ENCODE results near the gene NUDT8. TPM values are rescaled to one million over a fixed set of nuclear protein-coding genes. Genes with fewer than 3 reads are reported as not detected.
"Not testable (repeated sequence)": the region's sequence is repeated elsewhere in the genome, so short reads cannot be mapped to it uniquely, and the experiment has no call there.

NUDT8 gene
- total and polyA plus RNA-seq, 2 experiments from 2014 or later = 13.6 to 28.7 TPM

DNA sequence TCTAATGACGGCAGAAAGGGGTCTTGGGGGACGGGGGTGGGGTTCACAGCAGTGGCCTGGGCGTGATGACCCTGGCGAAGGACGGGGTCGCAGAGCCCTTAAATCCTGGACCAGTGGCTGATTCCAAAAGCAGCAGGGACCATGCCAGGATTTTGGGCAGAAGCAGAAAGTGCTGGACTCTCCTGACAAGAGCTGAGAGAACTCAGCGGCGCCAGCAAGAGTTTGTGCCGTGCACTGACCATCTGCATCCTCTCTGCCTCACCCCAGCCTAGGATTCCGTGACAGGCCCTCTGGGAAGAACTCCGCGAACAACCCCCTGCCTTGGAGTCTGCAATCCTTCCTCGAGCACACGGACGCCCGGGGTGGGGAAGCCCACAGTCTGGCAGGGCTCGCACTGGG lies 23.6 kb downstream of the NUDT8 start:
- DNase-seq (ENCODE audit: low spot score) = peak; percentile 46
- H3K9me3 ChIP-seq (ENCODE audit: low read depth) = no peaks in the 10 kb centered on the region
- no peaks in the 10 kb centered on the region for H3K36me3 ChIP-seq (replicated peaks; ENCODE audit: insufficient read depth, low read depth)
- H4K20me1 ChIP-seq (ENCODE audit: insufficient read depth, poor library complexity, severe bottlenecking) = no peaks in the 10 kb centered on the region
- H3K27ac ChIP-seq = peak overlapping the region; percentile 67
- H3K79me2 ChIP-seq = peaks cover 18% of the 10 kb centered on the region
- H3K9me2 ChIP-seq (replicated peaks; ENCODE audit: insufficient read depth) = no peaks in the 10 kb centered on the region
- TF ChIP-seq EZH2 (IDR thresholded peaks at IDR 0.05; ENCODE audit: borderline replicate concordance) (no peak), EZH2phosphoT487 (IDR thresholded peaks at IDR 0.05; ENCODE audit: low read depth, severe bottlenecking, unreplicated experiment) (no peak)
- TF ChIP-seq, protein P1, sequence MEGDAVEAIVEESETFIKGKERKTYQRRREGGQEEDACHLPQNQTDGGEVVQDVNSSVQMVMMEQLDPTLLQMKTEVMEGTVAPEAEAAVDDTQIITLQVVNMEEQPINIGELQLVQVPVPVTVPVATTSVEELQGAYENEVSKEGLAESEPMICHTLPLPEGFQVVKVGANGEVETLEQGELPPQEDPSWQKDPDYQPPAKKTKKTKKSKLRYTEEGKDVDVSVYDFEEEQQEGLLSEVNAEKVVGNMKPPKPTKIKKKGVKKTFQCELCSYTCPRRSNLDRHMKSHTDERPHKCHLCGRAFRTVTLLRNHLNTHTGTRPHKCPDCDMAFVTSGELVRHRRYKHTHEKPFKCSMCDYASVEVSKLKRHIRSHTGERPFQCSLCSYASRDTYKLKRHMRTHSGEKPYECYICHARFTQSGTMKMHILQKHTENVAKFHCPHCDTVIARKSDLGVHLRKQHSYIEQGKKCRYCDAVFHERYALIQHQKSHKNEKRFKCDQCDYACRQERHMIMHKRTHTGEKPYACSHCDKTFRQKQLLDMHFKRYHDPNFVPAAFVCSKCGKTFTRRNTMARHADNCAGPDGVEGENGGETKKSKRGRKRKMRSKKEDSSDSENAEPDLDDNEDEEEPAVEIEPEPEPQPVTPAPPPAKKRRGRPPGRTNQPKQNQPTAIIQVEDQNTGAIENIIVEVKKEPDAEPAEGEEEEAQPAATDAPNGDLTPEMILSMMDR (IDR thresholded peaks at IDR 0.05; ENCODE audit: poor library complexity) = no peak
- peaks cover 15% of the 10 kb centered on the region for H3K4me1 ChIP-seq (ENCODE audit: insufficient read depth)
- H3K27me3 ChIP-seq = no peaks in the 10 kb centered on the region
- peak overlapping the region; percentile 62 for H2AFZ ChIP-seq
- peak overlapping the region; percentile 78 for H3K4me2 ChIP-seq
- H3K4me3 ChIP-seq = no peak overlapping the region
- 54% methylated on average over 14 of the region's 17 CpGs for WGBS (ENCODE audit: low lambda C conversion rate, missing lambda C conversion rate)

DNA sequence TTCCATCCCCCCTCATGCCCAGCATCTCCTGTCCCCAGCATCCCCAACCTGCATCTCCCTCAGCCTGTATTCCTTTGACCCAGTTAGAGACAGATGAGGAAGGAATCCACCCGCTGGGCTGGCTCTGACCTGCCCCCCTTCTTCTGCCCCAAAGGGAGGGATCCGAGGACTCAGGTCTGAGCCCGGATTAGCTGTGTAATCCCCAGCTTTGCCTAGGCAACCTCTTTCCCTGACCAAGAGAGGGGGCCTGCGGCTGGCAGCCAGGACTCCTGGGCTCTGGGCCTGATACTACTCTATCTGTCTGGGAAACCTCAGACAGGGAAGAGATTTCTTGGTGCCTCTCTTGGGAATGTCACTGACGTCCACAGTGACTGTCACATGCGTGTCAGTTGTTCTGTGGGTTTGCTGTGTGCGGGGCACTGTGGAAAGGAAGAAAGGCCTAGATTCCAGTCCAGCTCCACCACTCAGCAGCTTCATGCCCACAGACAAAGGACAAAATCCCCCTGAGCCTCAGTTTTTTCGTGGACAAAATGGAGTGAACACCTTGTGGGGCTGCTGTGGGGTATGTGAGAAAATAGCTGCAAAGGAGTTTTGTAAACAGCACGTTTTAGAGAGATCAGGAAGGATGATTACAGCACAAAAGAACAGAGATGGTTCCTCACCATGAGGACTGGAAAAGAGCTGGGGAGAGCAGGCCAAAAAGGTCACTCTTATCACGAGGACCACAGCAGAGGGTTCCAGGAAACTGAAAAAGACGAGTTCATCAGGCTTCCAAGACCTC lies 24.3 kb downstream of the NUDT8 start:
- H3K36me3 ChIP-seq (replicated peaks; ENCODE audit: insufficient read depth, low read depth) = no peaks in the 10 kb centered on the region
- H3K4me2 ChIP-seq = peak overlapping the region; percentile 78
- H2AFZ ChIP-seq = no peak overlapping the region
- peaks cover 15% of the 10 kb centered on the region for H3K4me1 ChIP-seq (ENCODE audit: insufficient read depth)
- no peak for TF ChIP-seq EZH2 (IDR thresholded peaks at IDR 0.05; ENCODE audit: borderline replicate concordance)
- TF ChIP-seq EZH2phosphoT487 (IDR thresholded peaks at IDR 0.05; ENCODE audit: low read depth, severe bottlenecking, unreplicated experiment) = no peak
- TF ChIP-seq, protein P1 (IDR thresholded peaks at IDR 0.05; ENCODE audit: poor library complexity) = no peak
- WGBS (ENCODE audit: low lambda C conversion rate, missing lambda C conversion rate) = 57% methylated on average over 11 of the region's 11 CpGs
- peaks cover 18% of the 10 kb centered on the region for H3K79me2 ChIP-seq
- H3K27ac ChIP-seq = peak overlapping the region; percentile 67
- peak; percentile 46 for DNase-seq (ENCODE audit: low spot score)
- H4K20me1 ChIP-seq (ENCODE audit: insufficient read depth, poor library complexity, severe bottlenecking) = no peaks in the 10 kb centered on the region
- no peaks in the 10 kb centered on the region for H3K27me3 ChIP-seq
- H3K9me3 ChIP-seq (ENCODE audit: low read depth) = no peaks in the 10 kb centered on the region
- H3K4me3 ChIP-seq = no peak overlapping the region
- no peaks in the 10 kb centered on the region for H3K9me2 ChIP-seq (replicated peaks; ENCODE audit: insufficient read depth)

DNA sequence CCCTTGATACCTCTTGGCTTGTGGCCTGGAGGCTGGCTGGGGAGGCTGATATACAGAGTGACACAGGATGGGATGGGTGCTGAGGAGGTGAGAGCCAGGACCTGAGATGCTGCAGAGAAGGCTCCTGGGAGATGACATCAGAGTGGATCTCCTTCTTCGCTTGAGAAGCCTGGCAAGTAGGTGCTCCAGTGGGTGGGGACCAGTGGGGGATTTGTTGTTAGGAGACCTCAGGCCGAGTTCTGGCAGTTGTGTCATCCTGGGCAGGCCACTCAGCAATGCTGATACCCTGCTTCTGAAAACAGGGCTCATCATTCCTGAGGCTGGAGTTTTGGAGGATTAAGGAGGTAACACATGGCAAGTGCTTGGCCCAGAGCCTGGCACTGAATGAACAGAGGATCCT lies 24.9 kb downstream of the NUDT8 start:
- Histone ChIP-seq H4K20me1 (ENCODE audit: insufficient read depth, poor library complexity, severe bottlenecking) (no peaks in the 10 kb centered on the region), H3K9me2 (replicated peaks; ENCODE audit: insufficient read depth) (no peaks in the 10 kb centered on the region), H3K36me3 (replicated peaks; ENCODE audit: insufficient read depth, low read depth) (no peaks in the 10 kb centered on the region), H3K9me3 (ENCODE audit: low read depth) (no peaks in the 10 kb centered on the region), H3K79me2 (peaks cover 18% of the 10 kb centered on the region), H3K4me1 (ENCODE audit: insufficient read depth) (peaks cover 15% of the 10 kb centered on the region), H3K27ac (no peak overlapping the region), H3K4me3 (no peak overlapping the region), H3K4me2 (no peak overlapping the region), H3K27me3 (no peaks in the 10 kb centered on the region), H2AFZ (no peak overlapping the region)
- TF ChIP-seq, protein P1 (IDR thresholded peaks at IDR 0.05; ENCODE audit: poor library complexity) = no peak
- TF ChIP-seq EZH2phosphoT487 (IDR thresholded peaks at IDR 0.05; ENCODE audit: low read depth, severe bottlenecking, unreplicated experiment) = no peak
- TF ChIP-seq EZH2 (IDR thresholded peaks at IDR 0.05; ENCODE audit: borderline replicate concordance) = no peak
- WGBS (ENCODE audit: low lambda C conversion rate, missing lambda C conversion rate) = 79% methylated on average over 2 of the region's 2 CpGs
- no peak for DNase-seq (ENCODE audit: low spot score)

DNA sequence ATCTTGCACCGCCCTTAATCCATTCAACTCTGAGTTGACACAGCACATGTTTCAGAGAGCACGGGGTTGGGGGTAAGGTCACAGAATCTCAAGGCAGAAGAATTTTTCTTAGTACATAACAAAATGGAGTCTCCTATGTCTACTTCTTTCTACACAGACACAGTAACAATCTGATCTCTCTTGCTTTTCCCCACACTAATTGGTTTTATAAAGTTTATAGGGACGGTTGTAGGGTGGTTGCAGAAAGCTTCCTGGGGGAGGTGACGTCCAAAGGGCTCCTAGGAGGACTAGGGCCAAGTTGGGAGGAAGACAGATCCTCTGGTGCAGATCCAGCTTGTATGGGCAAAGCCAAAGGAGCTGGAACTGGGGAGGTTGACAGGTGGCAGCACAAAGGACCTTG lies 25.6 kb downstream of the NUDT8 start:
- H3K27me3 ChIP-seq; DNase-seq (ENCODE audit: low spot score); H3K9me2 ChIP-seq (replicated peaks; ENCODE audit: insufficient read depth); H3K4me3 ChIP-seq; H3K4me2 ChIP-seq; H3K9me3 ChIP-seq (ENCODE audit: low read depth); H2AFZ ChIP-seq; H3K27ac ChIP-seq; H3K36me3 ChIP-seq (replicated peaks; ENCODE audit: insufficient read depth, low read depth); H4K20me1 ChIP-seq (ENCODE audit: insufficient read depth, poor library complexity, severe bottlenecking): not testable (repeated sequence)
- H3K79me2 ChIP-seq = peaks cover 18% of the 10 kb centered on the region
- peaks cover 15% of the 10 kb centered on the region for H3K4me1 ChIP-seq (ENCODE audit: insufficient read depth)
- 81% methylated on average over 2 of the region's 4 CpGs for WGBS (ENCODE audit: low lambda C conversion rate, missing lambda C conversion rate)

All from hepatocyte (in vitro differentiated cells).